Mesodermal cell (in vitro differentiated cells): ENCODE data around the gene PCA3.

Experiments
- H3K27ac ChIP-seq: 2 replicates; pipeline ENCODE4 v1.7.0; 2013; ENCODE audit warnings: mild to moderate bottlenecking, low read depth, low read length, moderate library complexity; ENCODE audit not compliant: severe bottlenecking
- H3K36me3 ChIP-seq: 2 replicates; pipeline ENCODE4 v1.7.1; 2013; ENCODE audit warnings: mild to moderate bottlenecking, low read length, moderate library complexity; ENCODE audit not compliant: control insufficient read depth, insufficient read depth
- H3K4me1 ChIP-seq: one replicate; pipeline ENCODE4 v1.7.1; 2013; ENCODE audit warnings: mild to moderate bottlenecking, low read length; ENCODE audit not compliant: insufficient read depth, control insufficient read depth, poor library complexity, severe bottlenecking
- H3K4me3 ChIP-seq: 2 replicates; pipeline ENCODE4 v1.7.0; 2013; ENCODE audit warnings: low read length, control low read depth, mild to moderate bottlenecking; ENCODE audit not compliant: insufficient read depth, poor library complexity, severe bottlenecking; ENCODE audit errors: extremely low read depth
- H3K9me3 ChIP-seq: 2 replicates; pipeline ENCODE4 v1.7.1; 2013; ENCODE audit warnings: mild to moderate bottlenecking, low read length, moderate library complexity; ENCODE audit not compliant: control insufficient read depth
- whole genome bisulfite sequencing, 2 experiments: methylation state at CpG; one replicate each; pipeline ENCODE4 v1.1.5; 2013; ENCODE audit warnings: missing lambda C conversion rate in 2 of 2; ENCODE audit not compliant: insufficient coverage in 2 of 2; 5-methylcytosine and 5-hydroxymethylcytosine counted together

The PCA3 gene

GRCh38 chr9:76818271-76818670 lies 54.0 kb downstream of the PCA3 start:
- no peaks in the 10 kb centered on the region for H3K36me3 ChIP-seq
- 63 to 82% methylated on average over 3 to 4 of the region's 4 CpGs for WGBS, 2 experiments
- no peak overlapping the region for H3K4me3 ChIP-seq
- no peaks in the 10 kb centered on the region for H3K9me3 ChIP-seq
- peak overlapping the region; percentile 87 for H3K27ac ChIP-seq
- H3K4me1 ChIP-seq, result peaks cover 14% of the 10 kb centered on the region

- peaks cover 14% of the 10 kb centered on the region for H3K4me1 ChIP-seq
- H3K36me3 ChIP-seq, result no peaks in the 10 kb centered on the region
- H3K9me3 ChIP-seq, result no peaks in the 10 kb centered on the region
- H3K4me3 ChIP-seq, result no peak overlapping the region
- WGBS, 2 experiments, result 94 to 95% methylated on average over 2 to 3 of the region's 6 CpGs
- no peak overlapping the region for H3K27ac ChIP-seq
Observed at GRCh38 chr9:76820431-76820830, 56.2 kb downstream of the PCA3 start.

GRCh38 chr9:76827296-76828080 lies 63.2 kb downstream of the PCA3 start:
- Histone ChIP-seq H3K36me3 (no peaks in the 10 kb centered on the region), H3K4me1 (no peaks in the 10 kb centered on the region), H3K27ac (no peak overlapping the region), H3K9me3 (no peaks in the 10 kb centered on the region), H3K4me3 (no peak overlapping the region)
- WGBS, 2 experiments, result 50 to 78% methylated on average over 1 to 3 of the region's 9 CpGs

GRCh38 chr9:76828447-76828846 lies 64.2 kb downstream of the PCA3 start:
- H3K27ac ChIP-seq, result no peak overlapping the region
- no peaks in the 10 kb centered on the region for H3K4me1 ChIP-seq
- H3K4me3 ChIP-seq, result no peak overlapping the region
- no peaks in the 10 kb centered on the region for H3K9me3 ChIP-seq
- no peaks in the 10 kb centered on the region for H3K36me3 ChIP-seq
- WGBS, 2 experiments, result no CpG with 5 or more reads among the region's 3 CpGs

- Histone ChIP-seq H3K9me3 (no peaks in the 10 kb centered on the region), H3K4me3 (no peak overlapping the region), H3K27ac (peak overlapping the region; percentile 54), H3K36me3 (no peaks in the 10 kb centered on the region), H3K4me1 (peaks cover 10% of the 10 kb centered on the region)
- 80 to 100% methylated on average over 1 to 3 of the region's 7 CpGs for WGBS, 2 experiments
Observed at GRCh38 chr9:76835571-76836283, 71.5 kb downstream of the PCA3 start.
